Ovary (tissue), 9 donors: Measurements from ENCODE around the gene NOL9. TPM values are rescaled to one million over a fixed set of nuclear protein-coding genes. Genes with fewer than 3 reads are reported as not detected.
"Not testable (repeated sequence)": the region's sequence is repeated elsewhere in the genome, so short reads cannot be mapped to it uniquely, and the experiment has no call there.

Experiments used
- DNase-seq, 5 donors: peaks; one replicate each; pipeline ENCODE4 v3.0.0-alpha.2; 2019 to 2020
- H3K27ac ChIP-seq, 2 donors: fragments of 200-600 bp; one replicate each; pipeline versions ENCODE4 v1.5.1 to v1.8.0; 2019 to 2022
- H3K27me3 ChIP-seq: fragments of 200-600 bp; one replicate; pipeline ENCODE4 v1.8.0; 2022
- H3K36me3 ChIP-seq: fragments of 200-600 bp; sonication (generic); one replicate; pipeline ENCODE4 v1.5.1; 2019
- H3K4me1 ChIP-seq: one replicate; pipeline ENCODE4 v1.8.1; 2013; ENCODE audit warnings: mild to moderate bottlenecking, moderate library complexity; ENCODE audit not compliant: insufficient read depth
- H3K4me3 ChIP-seq: fragments of 200-600 bp; sonication (generic); one replicate; pipeline ENCODE4 v1.5.1; 2017
- H3K9me3 ChIP-seq, 2 donors: fragments of 200-600 bp in 1 of 2; sonication (generic) in 1 of 2; one replicate each; pipeline versions ENCODE4 v1.5.1 to v1.8.1; 2013 to 2019; ENCODE audit warnings: mild to moderate bottlenecking in 1 of 2, moderate library complexity in 1 of 2
- CTCF ChIP-seq, 3 donors: fragments of 450-650 bp in 2 of 3; fragments of 200-600 bp in 1 of 3; IDR thresholded peaks; one replicate each; pipeline versions ENCODE4 v1.5.1 to v1.8.0; 2016 to 2022; ENCODE audit warnings: antibody characterized with exemption in 3 of 3, mild to moderate bottlenecking in 1 of 3
- EP300 ChIP-seq: sonication (generic); formaldehyde crosslinking; IDR thresholded peaks from one replicate; pipeline ENCODE4 v1.6.1; 2017; ENCODE audit warnings: antibody characterized with exemption
- POLR2A ChIP-seq: fragments of 450-650 bp; IDR thresholded peaks from one replicate; pipeline ENCODE4 v1.6.1; 2017; ENCODE audit warnings: antibody characterized with exemption, mild to moderate bottlenecking, moderate library complexity
- WGBS, 3 donors: extraction: QIAGEN DNeasy Blood & Tissue Kit in 1 of 3; methylation state at CpG; one replicate each; pipeline versions ENCODE4 v1.1.5 to v1.1.7; 2013 to 2017; 5-methylcytosine and 5-hydroxymethylcytosine counted together
- intact Hi-C, 4 donors: fragments of 100-400 bp; cut with DNase I; formaldehyde crosslinking; loops; one replicate each; pipeline versions ENCODE4 v1.11.0 to v1.15.1; 2022 to 2023
- polyA plus RNA-seq, 2 donors: library from polyadenylated mRNA; stranded (reverse); fragments of 200-250 nt in 1 of 2; fragments of 350-450 nt in 1 of 2; fragmentation: Illumina TruSeq in 1 of 2; extraction: RNeasy Lipid Tissue Mini Kit (QIAGEN cat#74804) in 1 of 2; gene quantifications; one replicate each; pipeline ENCODE4 v1.2.3, GENCODE V29; 2013 to 2014
- total RNA-seq, 7 donors: library from RNA; depleted of rRNA in 2 of 7; stranded (reverse); fragments of >200 nt in 2 of 7; fragmentation: NEBNext Ultra II Directional in 3 of 7; extraction: Animal tissue kit (Norgen Biotek cat#: 25700) in 3 of 7; gene quantifications; one replicate each; pipeline versions ENCODE4 v1.1.0 to v1.2.4, GENCODE V29; 2016 to 2023
- donor health status: DM: no; HTN: no; CAD: no; lungs with moderate emphysema.
- donor health status: DM: no; HTN: no; CAD: no.
- donor health status: Bipolar disorder and iron deficiency.
- donor health status: DM: yes; HTN: yes; CAD: no.
- donor health status: DM: no; HTN: no; CAD: no.
- donor health status: DM: yes; HTN: yes; CAD: no.

NOL9 gene
- total and polyA plus RNA-seq, 9 donors, result 7.2 to 38.9 (median 25.8) TPM

- TF ChIP-seq CTCF (IDR thresholded peaks at IDR 0.05) (no peak), POLR2A (no peak), EP300 (no peak)
- intact Hi-C loops, result no loop called here
- no peak for DNase-seq
- Histone ChIP-seq H3K4me3 (no peak overlapping the region), H3K4me1 (no peaks in the 10 kb centered on the region), H3K9me3 (no peaks in the 10 kb centered on the region), H3K27ac (no peak overlapping the region), H3K27me3 (no peaks in the 10 kb centered on the region), H3K36me3 (no peaks in the 10 kb centered on the region)
- WGBS, 3 donors, result 70 to 73% (median 70%) methylated on average over 5 of the region's 5 CpGs
Measured at GRCh38 chr1:6570987-6571386, 16.7 kb upstream of the NOL9 start.

GRCh38 chr1:6570100-6570499 lies 15.8 kb upstream of the NOL9 start:
- no peaks in the 10 kb centered on the region for H3K4me1 ChIP-seq
- DNase-seq, result no peak
- intact Hi-C loops, result no loop called here
- no peaks in the 10 kb centered on the region for H3K36me3 ChIP-seq
- WGBS, 3 donors, result 38 to 40% (median 39%) methylated on average over 3 of the region's 3 CpGs
- H3K27me3 ChIP-seq, result no peaks in the 10 kb centered on the region
- TF ChIP-seq POLR2A (no peak), CTCF (IDR thresholded peaks at IDR 0.05) (no peak), EP300 (no peak)
- no peak overlapping the region for H3K4me3 ChIP-seq
- H3K9me3 ChIP-seq, result no peaks in the 10 kb centered on the region
- H3K27ac ChIP-seq, result no peak overlapping the region

GRCh38 chr1:6569033-6569432 lies 14.7 kb upstream of the NOL9 start:
- intact Hi-C loops, result loop anchor here in 1 of 4 donors (10.0 kb wide), 1 partner anchor 76 kb away; no protein-coding TSS in a partner anchor
- no peaks in the 10 kb centered on the region for H3K9me3 ChIP-seq
- WGBS, 3 donors, result 89 to 91% (median 91%) methylated on average over 11 of the region's 11 CpGs
- TF ChIP-seq POLR2A, result no peak
- no peak for TF ChIP-seq EP300
- TF ChIP-seq CTCF (IDR thresholded peaks at IDR 0.05), result no peak
- no peak for DNase-seq
- H3K27me3 ChIP-seq, result no peaks in the 10 kb centered on the region
- no peaks in the 10 kb centered on the region for H3K36me3 ChIP-seq
- no peak overlapping the region for H3K27ac ChIP-seq
- H3K4me3 ChIP-seq, result no peak overlapping the region
- no peaks in the 10 kb centered on the region for H3K4me1 ChIP-seq

- no peak overlapping the region for H3K27ac ChIP-seq
- DNase-seq, result peak in 1 of 5 donors; percentile 61
- intact Hi-C loops, result loop anchor here in 1 of 4 donors (10.0 kb wide), 1 partner anchor 85 kb away; no protein-coding TSS in a partner anchor
- no peak overlapping the region for H3K4me3 ChIP-seq
- peaks cover 2% of the 10 kb centered on the region for H3K4me1 ChIP-seq
- no peaks in the 10 kb centered on the region for H3K9me3 ChIP-seq
- TF ChIP-seq POLR2A (no peak), EP300 (no peak), CTCF (IDR thresholded peaks at IDR 0.05) (no peak)
- no peaks in the 10 kb centered on the region for H3K36me3 ChIP-seq
- H3K27me3 ChIP-seq, result no peaks in the 10 kb centered on the region
- 21 to 52% (median 22%) methylated on average over 9 of the region's 9 CpGs for WGBS, 3 donors
Measured at GRCh38 chr1:6560267-6560666, 6.0 kb upstream of the NOL9 start.

- 89 to 94% (median 92%) methylated on average over 11 of the region's 11 CpGs for WGBS, 3 donors
- not testable (repeated sequence) for H3K27ac ChIP-seq, H3K36me3 ChIP-seq, H3K4me3 ChIP-seq, H3K9me3 ChIP-seq, DNase-seq, H3K4me1 ChIP-seq, H3K27me3 ChIP-seq
- intact Hi-C loops, result loop anchor here in 2 of 4 donors (10.0 kb wide), 2 partner anchors 64 to 76 kb away; partner anchors contain the start of gene PLEKHG5 (in 1 of the 2)
Measured at GRCh38 chr1:6559161-6559560, 4.8 kb upstream of the NOL9 start.
